Pulmonary artery endothelial cell (primary cell): ENCODE results near the gene TSC2. TPM values are rescaled to one million over a fixed set of nuclear protein-coding genes. Genes with fewer than 3 reads are reported as not detected.

Experiments
- DNase-seq: peaks from one replicate; pipeline ENCODE4 v3.0.0-alpha.2; 2011; ENCODE audit warnings: low read depth, low spot score
- total RNA-seq: library from RNA; depleted of rRNA; stranded (reverse); fragments of >200 nt; gene quantifications from 2 replicates; pipeline ENCODE4 v1.2.3, GENCODE V29; 2014

The TSC2 gene
- total RNA-seq, 1 donor from 2014 or later: 35.1 TPM

- DNase-seq: no peak
Observed at GRCh38 chr16:2066139-2066538, 18.4 kb downstream of the TSC2 start.

- DNase-seq: no peak
Observed at GRCh38 chr16:2070576-2071453, 23.0 kb downstream of the TSC2 start.

DNA sequence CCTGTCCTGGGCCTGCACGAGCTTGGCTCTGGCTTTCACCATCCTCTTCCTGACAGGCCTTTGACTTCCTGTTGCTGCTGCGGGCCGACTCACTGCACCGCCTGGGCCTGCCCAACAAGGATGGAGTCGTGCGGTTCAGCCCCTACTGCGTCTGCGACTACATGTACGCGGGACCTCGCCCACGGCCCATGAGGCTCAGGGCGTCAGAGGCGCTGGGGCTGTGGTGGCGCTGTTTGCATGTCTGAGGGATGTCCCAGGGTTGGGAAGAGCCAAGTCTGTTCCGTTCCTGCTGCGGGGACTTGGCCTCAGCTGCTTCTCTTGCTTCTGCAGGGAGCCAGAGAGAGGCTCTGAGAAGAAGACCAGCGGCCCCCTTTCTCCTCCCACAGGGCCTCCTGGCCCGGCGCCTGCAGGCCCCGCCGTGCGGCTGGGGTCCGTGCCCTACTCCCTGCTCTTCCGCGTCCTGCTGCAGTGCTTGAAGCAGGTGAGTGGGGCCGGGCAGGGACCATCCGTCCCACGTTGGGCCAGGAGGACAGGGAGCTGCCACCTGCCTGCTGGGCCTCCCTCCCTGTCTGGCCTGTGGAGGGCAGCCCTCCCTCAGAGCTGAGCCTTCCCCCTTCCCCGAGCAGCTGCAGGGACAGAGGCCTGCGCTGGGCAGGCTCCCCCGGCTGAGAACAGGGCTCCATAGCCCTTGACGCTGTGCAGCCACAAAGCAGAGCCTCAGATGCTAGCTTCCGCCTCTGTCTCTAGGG, 23.8 kb downstream of the TSC2 start:
- DNase-seq: no peak

DNA sequence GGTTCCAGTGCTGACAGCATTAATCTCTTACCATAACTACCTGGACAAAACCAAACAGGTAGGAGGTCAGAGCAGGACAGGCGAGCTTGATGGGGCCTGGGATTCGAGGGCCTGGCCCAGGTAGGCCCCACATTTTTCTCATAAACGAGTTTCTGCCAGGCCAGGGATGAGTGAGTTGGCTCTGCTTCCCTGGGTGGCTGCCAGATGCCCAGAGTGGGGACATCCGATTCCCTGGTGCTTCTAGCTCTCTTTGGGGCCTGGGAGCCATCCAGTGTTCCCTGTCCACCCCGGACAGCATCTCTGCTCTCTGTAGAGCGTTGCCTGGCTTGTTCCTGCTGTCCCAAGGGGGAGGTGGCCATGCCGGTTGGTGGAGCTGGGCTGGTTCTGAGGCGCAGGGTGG, 25.1 kb downstream of the TSC2 start:
- no peak for DNase-seq

GRCh38 chr16:2074071-2074470, 26.3 kb downstream of the TSC2 start:
- no peak for DNase-seq

GRCh38 chr16:2075631-2076030, 27.8 kb downstream of the TSC2 start:
- no peak for DNase-seq

DNA sequence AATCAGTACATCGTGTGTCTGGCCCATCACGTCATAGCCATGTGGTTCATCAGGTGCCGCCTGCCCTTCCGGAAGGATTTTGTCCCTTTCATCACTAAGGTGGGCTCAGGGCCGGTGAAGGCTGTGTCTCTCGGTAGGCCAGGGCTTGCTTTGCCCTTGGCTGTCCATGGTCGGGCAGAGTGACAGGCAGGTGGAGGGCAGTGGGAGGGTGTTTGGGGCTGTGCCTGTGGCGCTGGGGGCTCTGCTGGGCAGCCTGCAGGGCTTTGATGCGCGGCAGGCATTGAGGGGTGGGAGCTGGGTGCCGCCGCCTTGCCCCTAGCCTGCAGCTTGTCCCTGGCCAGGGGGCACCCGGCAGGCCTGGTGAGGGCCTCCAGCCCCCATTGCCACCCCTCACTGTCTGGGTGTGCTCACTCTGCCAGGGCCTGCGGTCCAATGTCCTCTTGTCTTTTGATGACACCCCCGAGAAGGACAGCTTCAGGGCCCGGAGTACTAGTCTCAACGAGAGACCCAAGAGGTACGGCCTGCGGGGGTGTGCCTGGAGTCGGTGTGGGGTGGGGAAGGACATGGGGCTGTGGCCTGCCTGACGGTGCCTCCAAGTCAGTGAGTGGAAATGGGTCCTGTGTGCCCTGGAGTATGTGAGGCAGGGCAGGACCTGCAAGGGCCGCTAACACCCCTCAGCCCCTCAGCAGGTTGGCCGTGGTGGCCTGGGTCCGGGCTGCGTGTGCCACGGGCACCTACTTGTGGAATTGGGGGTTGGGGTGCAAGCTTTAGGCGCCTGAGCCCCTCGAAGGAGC, 28.5 kb downstream of the TSC2 start:
- no peak for DNase-seq

DNA sequence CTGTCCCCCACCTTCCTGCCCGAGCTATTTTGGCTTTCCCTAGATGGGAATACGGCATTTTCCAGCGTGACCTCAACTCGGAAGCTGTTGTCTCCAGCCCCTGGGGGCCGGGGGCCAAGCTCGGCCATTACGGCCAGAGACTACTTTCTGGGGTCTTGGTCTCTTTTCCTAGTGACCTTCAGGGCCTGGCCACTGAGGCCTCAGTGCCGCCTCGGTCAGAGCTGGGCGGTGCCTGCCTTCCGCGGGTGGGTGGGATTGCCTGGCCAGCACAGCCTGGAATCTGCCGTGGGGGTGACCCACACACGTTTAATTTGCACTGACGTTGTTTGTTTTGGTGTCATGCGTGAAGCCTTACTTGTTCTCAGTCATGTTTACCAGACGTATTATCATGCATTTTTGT, 29.2 kb downstream of the TSC2 start:
- DNase-seq: no peak

DNA sequence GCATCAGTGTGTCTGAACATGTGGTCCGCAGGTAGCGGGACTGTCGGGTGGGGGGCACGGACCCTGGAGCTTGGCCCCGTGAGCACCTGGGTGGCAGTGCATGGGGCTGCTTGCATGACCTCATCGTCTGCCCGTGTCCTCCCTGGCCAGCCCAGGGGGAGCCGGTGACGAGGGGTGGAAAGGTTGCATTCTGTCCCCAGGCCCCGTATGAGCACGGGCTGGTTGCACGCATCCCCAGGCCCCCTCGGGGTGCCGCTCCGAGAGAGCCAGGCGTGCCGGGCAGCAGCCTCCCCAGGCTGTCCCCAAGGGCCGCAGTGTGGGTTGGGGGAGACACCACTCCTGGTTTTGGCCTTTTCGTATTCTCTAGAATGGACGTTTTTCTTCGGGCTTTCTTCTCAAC, 29.9 kb downstream of the TSC2 start:
- DNase-seq: no peak

DNA sequence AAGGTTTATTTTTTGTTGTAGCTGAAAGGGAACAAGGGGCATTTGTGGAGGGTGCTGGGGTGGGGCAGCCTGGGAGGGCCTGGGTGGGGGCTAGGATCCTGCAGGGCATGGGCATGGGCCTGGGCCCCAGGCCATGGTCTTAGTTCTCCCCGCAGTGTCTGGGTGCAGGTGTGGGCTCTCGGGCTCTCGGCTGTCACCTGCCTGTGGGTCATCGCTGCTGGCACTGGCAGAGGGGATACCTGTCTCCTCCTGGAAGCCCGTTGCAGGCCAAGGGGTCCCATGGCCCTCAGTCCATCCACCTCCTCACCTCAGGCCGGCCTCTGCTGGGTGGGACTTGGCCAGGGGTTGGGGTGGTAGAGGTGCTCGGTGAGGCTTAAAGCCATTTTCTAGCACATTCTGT, 30.3 kb downstream of the TSC2 start:
- DNase-seq: no peak

DNA sequence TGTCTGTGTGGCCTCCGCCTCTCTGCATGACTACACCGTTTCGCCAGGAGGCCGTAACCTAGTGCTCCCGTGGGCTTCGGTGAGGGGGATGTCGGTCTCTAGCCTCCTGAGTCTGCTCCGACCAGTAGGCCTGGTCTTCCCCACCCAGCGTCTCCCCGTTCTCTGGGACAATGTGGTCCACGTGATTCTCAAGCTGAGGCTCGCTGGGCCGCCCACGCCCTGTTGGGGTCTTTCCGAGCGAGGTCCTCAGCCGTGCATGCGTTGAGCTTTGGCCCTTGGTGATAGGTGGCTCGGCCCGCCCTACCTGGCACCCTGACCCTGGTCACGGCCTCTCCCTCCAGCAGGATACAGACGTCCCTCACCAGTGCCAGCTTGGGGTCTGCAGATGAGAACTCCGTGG, 30.9 kb downstream of the TSC2 start:
- no peak for DNase-seq

DNA sequence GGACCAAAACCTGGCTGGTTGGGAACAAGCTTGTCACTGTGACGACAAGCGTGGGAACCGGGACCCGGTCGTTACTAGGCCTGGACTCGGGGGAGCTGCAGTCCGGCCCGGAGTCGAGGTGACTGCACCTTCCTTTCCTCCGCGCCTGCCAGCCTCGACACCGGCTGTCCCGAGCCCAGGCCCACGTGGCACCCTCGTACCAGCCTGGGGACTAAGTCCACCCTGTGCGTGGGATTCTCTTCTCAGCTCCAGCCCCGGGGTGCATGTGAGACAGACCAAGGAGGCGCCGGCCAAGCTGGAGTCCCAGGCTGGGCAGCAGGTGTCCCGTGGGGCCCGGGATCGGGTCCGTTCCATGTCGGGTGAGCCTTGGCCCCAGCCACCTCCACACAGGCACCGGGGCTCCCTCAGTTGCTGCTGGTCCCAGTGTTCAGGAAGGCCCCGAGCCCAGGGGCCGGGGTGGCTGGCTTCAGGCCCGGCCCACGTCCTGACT, 31.6 kb downstream of the TSC2 start:
- DNase-seq: no peak

GRCh38 chr16:2079991-2080390, 32.2 kb downstream of the TSC2 start:
- no peak for DNase-seq

DNA sequence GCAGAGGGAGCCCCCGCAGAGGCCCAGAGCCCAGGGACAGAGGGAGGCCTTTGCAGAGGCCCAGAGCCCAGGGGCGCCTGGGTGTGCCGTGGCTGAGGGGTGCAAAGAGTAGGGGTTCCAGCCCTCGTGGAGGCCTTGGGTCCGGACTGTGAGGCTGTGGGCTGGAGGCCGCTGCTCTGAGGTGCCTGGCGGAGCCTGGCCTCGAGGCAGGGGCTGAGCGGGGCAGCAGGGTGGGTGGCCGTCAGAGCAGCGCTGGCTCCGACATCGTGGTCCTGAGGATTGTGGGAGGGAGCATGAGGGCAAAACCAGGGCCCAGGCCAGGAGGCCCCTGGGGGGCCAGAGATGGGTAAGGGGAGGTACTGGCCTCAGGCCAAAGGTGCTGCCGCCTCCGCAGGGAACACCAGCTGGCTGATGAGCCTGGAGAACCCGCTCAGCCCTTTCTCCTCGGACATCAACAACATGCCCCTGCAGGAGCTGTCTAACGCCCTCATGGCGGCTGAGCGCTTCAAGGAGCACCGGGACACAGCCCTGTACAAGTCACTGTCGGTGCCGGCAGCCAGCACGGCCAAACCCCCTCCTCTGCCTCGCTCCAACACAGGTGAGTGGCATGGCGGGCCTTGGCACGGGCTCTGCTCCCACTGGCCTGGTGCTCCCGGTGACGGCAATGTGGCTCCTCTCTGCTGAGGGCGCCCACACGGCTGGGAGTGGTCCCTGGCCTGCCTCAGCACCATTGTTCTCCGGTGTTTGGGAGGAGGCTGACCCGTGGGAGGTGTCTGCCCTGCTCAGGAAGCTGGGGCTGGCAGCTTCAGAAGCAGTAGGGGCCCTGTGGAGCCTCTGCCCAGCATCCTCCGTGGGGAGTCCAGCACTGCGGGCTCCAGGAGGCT, 33.7 kb downstream of the TSC2 start:
- no peak for DNase-seq

DNA sequence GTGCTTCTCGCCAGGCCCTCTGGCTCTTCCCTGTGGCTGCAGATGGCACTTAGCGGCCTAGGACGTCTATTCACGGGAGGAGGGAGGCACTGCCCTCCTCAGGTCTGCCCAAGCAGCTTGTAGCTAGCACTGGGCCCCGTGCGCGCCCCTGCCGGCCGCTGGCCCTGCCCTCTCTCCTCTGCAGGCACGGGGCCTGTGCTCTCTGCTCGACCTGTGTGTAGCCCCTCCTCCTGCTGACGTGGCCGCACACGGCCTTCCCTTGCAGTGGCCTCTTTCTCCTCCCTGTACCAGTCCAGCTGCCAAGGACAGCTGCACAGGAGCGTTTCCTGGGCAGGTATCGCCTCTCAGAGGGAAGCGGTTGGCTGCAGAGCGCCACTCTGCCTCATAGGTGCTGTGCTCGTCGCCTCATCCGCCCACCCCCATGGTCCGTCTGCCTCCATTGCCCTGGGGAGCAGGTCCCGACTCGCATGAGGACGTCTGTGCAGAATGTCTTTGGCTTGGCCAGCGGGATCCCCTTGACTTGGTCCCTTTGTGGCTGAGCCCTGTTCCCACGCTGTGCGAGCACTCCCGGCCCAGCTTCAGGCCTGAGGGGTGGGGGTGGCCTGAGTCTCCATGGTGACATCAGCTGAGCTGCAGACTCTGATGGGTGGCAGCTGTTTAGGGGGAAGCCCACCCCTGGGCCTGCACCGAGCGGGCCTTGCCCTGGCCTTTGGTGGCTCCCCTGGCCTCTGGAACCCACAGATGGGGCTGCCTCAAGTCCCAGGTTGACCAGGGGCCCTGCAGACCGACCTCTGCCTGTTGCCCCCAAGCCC, 34.6 kb downstream of the TSC2 start:
- DNase-seq: no peak

- DNase-seq: no peak
Observed at GRCh38 chr16:2082983-2083364, 35.2 kb downstream of the TSC2 start.

DNA sequence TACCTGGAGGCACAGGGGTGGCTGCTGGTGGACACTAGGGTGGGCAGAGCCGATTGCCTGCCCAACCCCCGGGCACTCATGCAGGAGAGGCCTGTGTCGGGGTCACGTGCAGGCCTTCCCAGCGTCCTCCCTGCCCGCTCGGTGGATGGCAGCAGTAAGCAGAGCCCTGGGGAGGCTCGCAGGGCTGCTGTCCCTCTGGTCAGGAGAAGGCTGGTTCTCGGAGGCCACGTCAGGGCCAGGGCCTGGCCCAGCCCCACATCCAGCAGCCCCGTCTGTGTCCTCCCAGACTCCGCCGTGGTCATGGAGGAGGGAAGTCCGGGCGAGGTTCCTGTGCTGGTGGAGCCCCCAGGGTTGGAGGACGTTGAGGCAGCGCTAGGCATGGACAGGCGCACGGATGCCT, 35.6 kb downstream of the TSC2 start:
- DNase-seq: no peak

GRCh38 chr16:2083876-2084780, 36.3 kb downstream of the TSC2 start:
- no peak for DNase-seq
